Sigmoid colon (tissue), 4 donors: Measurements from ENCODE around the gene IL34.

Experiments
- CTCF ChIP-seq, 4 experiments: fragments of 450-650 bp in 3 of 4; fragments of 200-600 bp in 1 of 4; IDR thresholded peaks; one replicate each; pipeline ENCODE4 v1.5.1; 2016 to 2019; ENCODE audit warnings: antibody characterized with exemption in 4 of 4, mild to moderate bottlenecking in 3 of 4, moderate library complexity in 2 of 4
- EP300 ChIP-seq, 4 donors: sonication (generic); formaldehyde crosslinking; IDR thresholded peaks; one replicate each; pipeline ENCODE4 v1.6.1; 2017; ENCODE audit warnings: antibody characterized with exemption in 4 of 4
- POLR2A ChIP-seq, 2 donors: fragments of 450-650 bp; IDR thresholded peaks; one replicate each; pipeline ENCODE4 v1.6.1; 2016; ENCODE audit warnings: antibody characterized with exemption in 2 of 2, mild to moderate bottlenecking in 2 of 2, moderate library complexity in 2 of 2
- POLR2AphosphoS5 ChIP-seq, 4 donors: sonication (generic); formaldehyde crosslinking; IDR thresholded peaks; one replicate each; pipeline ENCODE4 v1.6.1; 2017; ENCODE audit warnings: antibody characterized with exemption in 4 of 4

DNA sequence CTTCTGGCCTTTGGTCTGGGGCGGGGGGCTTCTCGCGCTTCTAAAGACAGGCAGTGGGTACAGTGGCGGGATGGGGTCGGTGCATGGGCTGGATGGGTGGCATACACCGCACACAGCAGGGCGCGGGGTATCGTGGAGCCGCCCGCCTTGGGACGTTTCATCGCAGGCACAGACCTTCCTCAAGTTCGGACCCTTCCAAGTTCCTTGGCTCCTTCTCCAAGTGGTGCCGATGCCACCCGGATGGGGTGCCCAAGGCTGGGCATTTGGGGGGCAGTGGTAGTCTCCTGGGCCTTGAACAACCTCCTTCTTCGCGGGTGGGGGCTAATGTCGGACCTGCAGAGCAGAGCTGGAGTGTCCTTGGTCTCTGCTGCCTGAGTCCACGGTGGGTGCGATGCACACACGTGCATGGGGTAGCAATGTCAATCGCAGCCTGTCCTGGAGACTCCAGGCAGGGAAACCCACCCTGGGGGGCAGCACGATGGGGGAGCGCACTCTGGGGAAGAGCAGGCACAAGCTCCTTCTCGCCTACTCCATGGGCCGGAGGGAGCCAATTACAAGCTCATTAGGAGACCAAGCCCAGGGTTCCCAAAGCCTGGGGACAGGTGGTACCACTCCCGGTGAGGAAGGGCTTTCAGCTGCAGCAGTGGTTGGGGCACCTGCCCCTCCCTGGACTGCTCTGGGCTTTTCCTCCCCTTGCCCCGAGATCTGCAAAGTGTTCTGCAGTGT is 40.2 kb downstream of the IL34 start:
- TF ChIP-seq CTCF (IDR thresholded peaks at IDR 0.05), result no peak
- no peak for TF ChIP-seq POLR2A (IDR thresholded peaks at IDR 0.05)
- no peak for TF ChIP-seq POLR2AphosphoS5 (IDR thresholded peaks at IDR 0.05)
- TF ChIP-seq EP300 (IDR thresholded peaks at IDR 0.05), result no peak
